Thymus (tissue), 11 donors: ENCODE data around the gene GNG12. TPM values are rescaled to one million over a fixed set of nuclear protein-coding genes. Genes with fewer than 3 reads are reported as not detected.

Experiments
- DNase-seq, 9 donors: peaks; one replicate each; pipeline ENCODE4 v3.0.0-alpha.2; 2013; ENCODE audit warnings: low spot score in 9 of 9, low read depth in 6 of 9, missing footprints in 1 of 9
- H3K27ac ChIP-seq, 2 donors: one replicate each; pipeline ENCODE4 v1.5.1; 2013; ENCODE audit warnings: control low read depth in 1 of 2, low read depth in 1 of 2, low read length in 1 of 2, mild to moderate bottlenecking in 1 of 2, moderate library complexity in 1 of 2
- H3K27me3 ChIP-seq, 2 donors: one replicate each; pipeline ENCODE4 v1.5.1; 2013; ENCODE audit warnings: low read length in 1 of 2; ENCODE audit not compliant: control insufficient read depth in 2 of 2, insufficient read depth in 1 of 2
- H3K36me3 ChIP-seq, 2 donors: one replicate each; pipeline ENCODE4 v1.5.1; 2013; ENCODE audit warnings: low read length in 1 of 2, mild to moderate bottlenecking in 1 of 2, moderate library complexity in 1 of 2; ENCODE audit not compliant: control insufficient read depth in 2 of 2, insufficient read depth in 2 of 2
- H3K4me1 ChIP-seq, 2 donors: one replicate each; pipeline ENCODE4 v1.5.1; 2013; ENCODE audit warnings: low read length in 2 of 2; ENCODE audit not compliant: control insufficient read depth in 2 of 2, insufficient read depth in 2 of 2
- H3K4me3 ChIP-seq, 2 donors: one replicate each; pipeline ENCODE4 v1.5.1; 2013; ENCODE audit warnings: low read length in 2 of 2, control low read depth in 1 of 2, mild to moderate bottlenecking in 1 of 2
- H3K9me3 ChIP-seq, 2 donors: one replicate each; pipeline ENCODE4 v1.5.1; 2013; ENCODE audit warnings: low read length in 1 of 2, mild to moderate bottlenecking in 1 of 2; ENCODE audit not compliant: control insufficient read depth in 2 of 2, insufficient read depth in 1 of 2
- WGBS: extraction: QIAGEN DNeasy Blood & Tissue Kit; methylation state at CpG from one replicate; pipeline ENCODE4 v1.1.7; 2013; 5-methylcytosine and 5-hydroxymethylcytosine counted together
- polyA plus RNA-seq: library from polyadenylated mRNA; stranded (reverse); fragments of 200-250 nt; gene quantifications from one replicate; pipeline ENCODE4 v1.2.3, GENCODE V29; 2013
- total RNA-seq: library from RNA; stranded (reverse); fragments of 120-200 nt; gene quantifications from one replicate; pipeline ENCODE4 v1.2.4, GENCODE V29; 2013
- donor health status: healthy.

The GNG12 gene
- total and polyA plus RNA-seq, 2 donors = 14.8 to 19.3 TPM

DNA sequence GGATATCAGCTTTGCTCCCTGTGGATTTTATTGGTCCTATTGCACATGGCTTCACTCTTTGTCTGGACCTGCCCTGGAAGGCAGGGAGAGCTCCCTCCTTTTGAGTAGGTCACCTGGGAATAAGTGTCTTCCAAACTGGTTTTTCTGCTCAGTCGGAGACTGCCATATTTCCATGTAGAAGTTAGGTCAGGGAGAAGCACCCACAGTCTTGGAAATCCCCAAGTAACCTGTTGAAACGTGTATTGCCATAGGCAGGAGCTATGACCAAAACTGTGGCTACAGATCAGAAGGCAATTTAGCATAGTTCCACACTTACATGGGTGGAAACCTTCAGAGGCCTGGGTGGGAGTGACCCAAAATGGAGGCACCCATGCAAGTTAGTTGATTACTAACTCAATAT is 3.5 kb upstream of the GNG12 start:
- no peak overlapping the region for H3K4me3 ChIP-seq
- WGBS = 81% methylated on average over 2 of the region's 2 CpGs
- peaks cover 42 to 62% of the 10 kb centered on the region in 2 donors for H3K27me3 ChIP-seq
- DNase-seq = no peak
- no peaks in the 10 kb centered on the region for H3K36me3 ChIP-seq
- no peaks in the 10 kb centered on the region for H3K9me3 ChIP-seq
- no peak overlapping the region for H3K27ac ChIP-seq
- H3K4me1 ChIP-seq = peaks cover 0 to 15% of the 10 kb centered on the region in 2 donors

DNA sequence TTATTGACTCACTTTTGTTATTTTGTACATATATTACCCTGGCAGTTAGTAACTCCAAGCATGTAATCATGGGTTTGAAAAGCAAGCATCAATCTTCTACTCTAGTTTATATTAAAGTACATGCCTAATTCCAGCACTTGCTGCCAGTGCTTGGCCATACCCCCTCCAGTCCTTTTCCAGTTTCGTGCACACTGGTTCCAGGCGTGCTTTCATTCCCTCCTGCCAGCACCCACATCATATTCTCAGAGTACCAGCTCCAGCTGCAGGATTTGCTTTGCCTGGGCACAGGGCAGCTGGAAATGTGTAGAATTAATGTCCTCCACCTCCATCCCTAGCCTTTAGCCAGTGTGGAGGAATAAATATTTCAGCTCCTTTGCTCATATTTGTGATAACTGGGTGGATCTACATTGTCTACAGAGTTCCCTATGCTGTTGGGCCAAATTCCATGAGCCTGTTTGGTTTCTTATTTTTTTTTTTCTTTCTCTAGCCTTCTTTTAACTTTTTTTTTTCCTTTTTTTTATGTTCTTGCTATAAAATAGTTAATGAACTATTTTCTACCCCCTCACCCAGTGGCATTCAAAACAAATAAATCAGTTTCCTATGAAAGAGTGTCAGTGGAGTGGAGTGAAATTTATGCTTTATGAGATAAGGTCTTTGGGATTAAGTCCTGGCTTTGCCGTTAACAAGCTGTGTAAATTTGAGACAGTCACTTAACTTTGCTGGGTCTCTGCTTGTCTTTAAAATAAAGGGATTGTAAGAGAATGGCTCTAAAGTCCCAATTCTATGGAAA is 2.6 kb upstream of the GNG12 start:
- DNase-seq = no peak
- H3K9me3 ChIP-seq = no peaks in the 10 kb centered on the region
- peaks cover 0 to 15% of the 10 kb centered on the region in 2 donors for H3K4me1 ChIP-seq
- H3K36me3 ChIP-seq = no peaks in the 10 kb centered on the region
- H3K4me3 ChIP-seq = no peak overlapping the region
- no peak overlapping the region for H3K27ac ChIP-seq
- 77% methylated on average over 3 of the region's 3 CpGs for WGBS
- H3K27me3 ChIP-seq = peaks cover 48 to 71% of the 10 kb centered on the region in 2 donors

DNA sequence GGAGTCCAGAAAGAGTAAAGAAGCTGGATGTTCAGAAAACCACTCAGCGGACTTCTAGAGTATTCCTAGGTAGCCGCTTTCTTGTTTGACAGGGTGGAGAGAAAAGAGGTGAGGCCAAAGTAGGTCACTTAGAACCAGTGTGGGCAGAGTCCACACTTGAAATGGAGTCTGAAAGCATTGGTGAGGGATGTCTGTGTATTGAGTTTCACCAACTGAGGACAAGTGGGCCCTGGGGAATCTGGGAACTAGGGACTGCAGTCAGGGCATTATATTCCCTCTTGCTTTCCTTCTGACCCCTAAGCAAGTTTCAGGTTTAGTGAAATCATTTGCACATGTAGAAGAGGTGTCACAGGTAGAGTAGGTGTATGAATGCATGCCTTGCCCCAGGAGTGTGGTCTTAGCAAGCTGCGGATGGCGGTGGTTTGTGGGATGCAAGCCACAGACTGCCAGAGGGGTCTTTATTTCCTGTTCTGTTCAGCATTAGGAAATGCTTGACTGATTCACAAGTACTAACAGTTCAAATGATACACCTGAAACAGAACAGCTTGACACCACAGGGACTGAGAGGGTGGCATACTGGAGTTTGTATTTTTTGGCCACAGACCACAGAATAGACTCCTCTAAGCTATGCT is 1.1 kb upstream of the GNG12 start:
- Histone ChIP-seq H3K4me3 (no peak overlapping the region), H3K4me1 (peaks cover 0 to 15% of the 10 kb centered on the region in 2 donors), H3K27ac (no peak overlapping the region)

DNA sequence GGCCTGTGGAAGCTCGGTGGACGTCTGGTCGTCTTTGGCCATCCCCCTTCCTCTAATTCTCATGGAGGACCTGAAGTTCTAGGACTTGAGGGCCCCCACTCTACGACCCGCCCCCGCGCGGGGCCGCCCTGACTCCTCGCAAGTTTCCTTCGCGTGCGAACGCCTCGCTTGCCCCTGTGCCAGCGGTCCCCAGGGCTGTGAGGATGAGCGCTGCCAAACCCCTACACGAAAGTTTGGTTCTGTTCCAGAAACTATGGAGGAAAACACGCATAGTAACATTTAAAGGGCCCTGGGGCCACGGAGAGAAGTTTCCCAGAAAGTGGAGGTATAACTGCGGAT is 304 bp upstream of the GNG12 start:
- Histone ChIP-seq H3K36me3 (no peaks in the 10 kb centered on the region), H3K9me3 (no peaks in the 10 kb centered on the region), H3K27me3 (peaks cover 56 to 79% of the 10 kb centered on the region in 2 donors), H3K4me3 (peak overlapping the region in 1 of 2 donors; percentile 46), H3K27ac (peak overlapping the region; percentile 2 to 74), H3K4me1 (peaks cover 0 to 15% of the 10 kb centered on the region in 2 donors)
- no peak for DNase-seq
- 20% methylated on average over 21 of the region's 21 CpGs for WGBS

More for the DNA sequence above, 1.1 kb upstream of the GNG12 start:
- H3K36me3 ChIP-seq = no peaks in the 10 kb centered on the region
- H3K9me3 ChIP-seq = no peaks in the 10 kb centered on the region
- DNase-seq = no peak
- peaks cover 56 to 80% of the 10 kb centered on the region in 2 donors for H3K27me3 ChIP-seq
- WGBS = 50% methylated on average over 4 of the region's 4 CpGs

DNA sequence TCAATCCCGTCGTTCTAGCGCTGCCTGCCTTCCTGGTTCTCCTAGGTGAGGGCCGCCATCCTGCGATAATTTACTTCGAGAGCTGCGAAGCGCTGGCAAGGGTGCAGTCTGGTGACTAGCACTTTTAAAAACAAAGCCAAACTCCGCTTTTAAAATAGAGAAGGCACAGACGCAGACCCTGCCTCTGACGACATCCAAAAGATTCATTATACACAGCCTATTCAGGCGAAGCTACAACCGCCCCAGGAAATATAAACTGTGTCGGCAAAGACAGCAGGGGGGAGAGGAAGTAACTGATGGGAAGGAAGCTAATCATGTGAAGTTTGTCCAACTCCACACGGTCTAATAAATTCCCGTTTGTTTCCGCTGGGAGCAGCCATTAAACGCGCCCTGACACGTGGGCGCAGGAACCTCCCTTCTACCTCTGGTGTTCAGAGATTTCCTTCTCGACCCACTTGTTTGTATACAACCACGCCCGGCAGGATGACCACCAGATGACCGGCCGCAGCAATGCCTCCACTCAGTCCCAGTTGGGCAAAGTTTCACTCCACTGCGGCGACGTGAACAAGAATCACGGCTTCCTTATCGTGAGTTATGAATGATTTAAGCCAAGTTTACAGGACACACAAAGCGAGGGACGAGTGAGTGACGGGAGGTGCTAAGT is 1.3 kb downstream of the GNG12 start:
- Histone ChIP-seq H3K4me1 (peaks cover 0 to 15% of the 10 kb centered on the region in 2 donors), H3K27me3 (peaks cover 53 to 78% of the 10 kb centered on the region in 2 donors), H3K27ac (peak overlapping the region; percentile 36), H3K36me3 (no peaks in the 10 kb centered on the region), H3K9me3 (no peaks in the 10 kb centered on the region), H3K4me3 (peak overlapping the region; percentile 34 to 46)
- 2% methylated on average over 34 of the region's 34 CpGs for WGBS
- DNase-seq = no peak

DNA sequence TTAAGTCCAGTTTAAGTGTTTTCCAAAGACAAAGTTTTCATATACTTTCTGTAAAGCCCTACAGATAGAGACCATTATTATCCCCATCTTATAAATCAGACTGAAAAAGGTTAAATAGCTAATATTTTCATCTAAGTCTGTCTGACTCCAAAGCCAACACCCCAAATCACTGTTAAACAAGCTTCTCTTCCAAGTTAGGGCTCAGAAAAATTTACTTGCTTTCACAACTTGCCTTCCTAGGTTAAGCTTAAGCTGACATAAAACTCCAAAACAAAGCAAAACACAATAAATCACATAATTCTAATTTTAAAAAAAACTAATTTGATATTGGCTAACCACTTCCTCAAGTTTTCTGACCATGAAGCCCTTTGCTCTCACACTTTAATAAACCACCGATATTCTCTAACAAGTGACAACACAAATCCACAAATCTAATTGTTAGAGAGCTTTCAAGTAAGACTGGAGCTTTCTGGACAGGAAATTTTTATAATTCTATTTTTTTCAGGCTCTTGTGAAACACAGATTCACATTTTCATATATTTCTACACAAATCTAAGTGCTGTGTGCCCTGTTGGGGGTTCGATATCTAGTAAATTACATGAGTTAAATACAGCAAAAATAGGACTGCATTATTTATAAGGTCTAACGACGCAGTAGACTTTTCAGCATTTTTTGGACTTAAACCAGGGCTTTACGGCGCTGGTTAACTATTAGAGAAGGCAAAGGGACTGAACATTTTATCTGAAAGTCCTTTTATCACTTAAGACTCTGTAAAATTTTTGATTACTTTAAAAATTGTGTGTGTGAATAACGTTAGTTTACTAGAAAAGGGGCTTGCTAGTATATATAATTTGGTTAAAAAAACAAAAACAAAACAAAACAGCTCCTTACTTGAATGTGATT is 2.1 kb downstream of the GNG12 start:
- Histone ChIP-seq H3K27me3 (peaks cover 53 to 72% of the 10 kb centered on the region in 2 donors), H3K36me3 (no peaks in the 10 kb centered on the region), H3K4me3 (peak overlapping the region in 1 of 2 donors; percentile 34), H3K4me1 (peaks cover 0 to 15% of the 10 kb centered on the region in 2 donors), H3K27ac (peak overlapping the region in 1 of 2 donors; percentile 17), H3K9me3 (no peaks in the 10 kb centered on the region)
- DNase-seq = no peak
- WGBS = 43% methylated on average over 7 of the region's 7 CpGs

DNA sequence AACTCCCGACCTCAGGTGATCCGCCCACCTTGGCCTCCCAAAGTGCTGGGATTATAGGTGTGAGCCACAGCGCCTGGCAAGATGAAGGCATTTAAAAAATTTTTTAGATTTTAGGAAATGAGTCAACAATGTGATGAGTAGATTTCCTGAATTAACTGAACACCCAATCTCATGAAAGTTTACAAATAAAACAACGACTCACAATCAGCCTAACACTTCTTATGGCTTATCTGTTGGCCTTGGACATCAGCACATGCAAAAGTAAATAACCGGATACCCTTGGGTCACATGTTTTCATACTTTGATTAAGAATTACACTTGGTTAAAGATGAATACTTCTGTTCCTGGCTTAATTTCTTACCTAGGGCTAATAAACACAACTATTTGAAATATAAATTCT is 3.0 kb downstream of the GNG12 start:
- Histone ChIP-seq H3K27ac (no peak overlapping the region), H3K4me1 (peaks cover 0 to 15% of the 10 kb centered on the region in 2 donors), H3K4me3 (no peak overlapping the region), H3K36me3 (no peaks in the 10 kb centered on the region), H3K9me3 (no peaks in the 10 kb centered on the region), H3K27me3 (peaks cover 49 to 62% of the 10 kb centered on the region in 2 donors)
- WGBS = 72% methylated on average over 5 of the region's 5 CpGs
- DNase-seq = no peak

DNA sequence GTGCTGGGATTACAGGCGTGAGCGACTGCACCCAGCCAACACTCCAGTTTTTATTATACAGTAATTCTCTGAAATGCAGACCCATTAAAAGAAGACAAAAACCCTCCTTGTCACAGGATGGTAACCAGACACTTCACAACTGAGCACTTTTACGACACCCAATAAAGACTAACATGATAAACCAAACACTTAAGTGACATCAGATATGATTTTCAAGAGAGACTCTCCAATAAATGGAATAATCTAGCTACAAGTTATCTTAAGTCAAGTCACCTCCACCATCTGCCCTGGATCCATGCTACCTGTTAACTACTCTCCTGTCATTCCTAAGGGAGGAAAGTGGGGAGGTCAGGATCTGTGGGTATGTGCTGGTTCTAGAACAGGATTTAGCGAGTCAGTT is 5.6 kb downstream of the GNG12 start:
- Histone ChIP-seq H3K36me3 (no peaks in the 10 kb centered on the region), H3K27ac (no peak overlapping the region), H3K27me3 (peaks cover 23 to 37% of the 10 kb centered on the region in 2 donors), H3K4me3 (no peak overlapping the region), H3K9me3 (no peaks in the 10 kb centered on the region), H3K4me1 (peaks cover 0 to 3% of the 10 kb centered on the region in 2 donors)
- no peak for DNase-seq
- WGBS = 96% methylated on average over 4 of the region's 4 CpGs
